C1 segment of cervical spinal cord (tissue), 14 donors: ENCODE measurements around the gene NPPA.

Source experiments
- DNase-seq, 14 donors: peaks; one replicate each; lab custom pipeline; 2025; lab: John Stamatoyannopoulos, UW

NPPA gene

GRCh38 chr1:11874258-11874562 is 26.6 kb upstream of the NPPA start:
- DNase-seq = peak in 1 of 14 donors; percentile 43

GRCh38 chr1:11873395-11874257 is 26.0 kb upstream of the NPPA start:
- DNase-seq = no peak

DNA sequence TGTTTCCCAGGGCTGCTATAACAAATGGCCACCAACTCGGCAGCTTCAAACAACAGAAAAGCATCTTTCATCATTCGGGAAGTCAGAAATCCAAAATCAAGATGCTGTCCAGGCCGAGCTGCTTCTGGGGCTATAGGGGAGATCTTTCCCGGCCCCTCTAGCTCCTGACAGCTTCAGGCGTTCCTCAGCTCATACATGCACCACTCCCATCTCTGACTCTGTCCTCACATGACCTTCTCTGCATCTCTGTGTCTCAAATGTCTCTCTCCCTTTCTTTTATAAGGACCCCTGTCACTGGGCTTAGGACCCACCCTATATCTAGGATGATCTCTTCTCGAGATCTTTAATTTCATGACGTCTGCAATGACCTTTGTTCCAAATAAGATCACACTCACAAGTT is 25.0 kb upstream of the NPPA start:
- DNase-seq = no peak

GRCh38 chr1:11869650-11870207 is 22.1 kb upstream of the NPPA start:
- no peak for DNase-seq

DNA sequence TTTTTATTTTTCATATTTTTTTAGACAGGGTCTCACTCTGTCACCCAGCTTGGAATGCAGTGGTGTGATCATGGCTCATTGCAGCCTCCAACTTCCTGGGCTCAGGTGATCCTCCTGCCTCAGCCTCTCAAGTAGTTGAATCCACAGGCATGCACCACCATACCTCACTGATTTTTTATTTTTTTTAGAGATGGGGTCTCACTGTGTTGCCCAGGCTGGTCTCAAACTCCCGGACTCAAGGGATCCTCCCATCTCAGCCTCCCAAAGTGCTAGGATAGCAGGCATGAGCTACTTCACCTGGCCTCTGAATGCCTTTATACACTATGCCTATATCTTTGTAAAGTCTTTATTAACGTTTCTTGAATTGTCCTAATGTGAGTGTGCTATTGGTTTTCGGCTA is 21.5 kb upstream of the NPPA start:
- no peak for DNase-seq

DNA sequence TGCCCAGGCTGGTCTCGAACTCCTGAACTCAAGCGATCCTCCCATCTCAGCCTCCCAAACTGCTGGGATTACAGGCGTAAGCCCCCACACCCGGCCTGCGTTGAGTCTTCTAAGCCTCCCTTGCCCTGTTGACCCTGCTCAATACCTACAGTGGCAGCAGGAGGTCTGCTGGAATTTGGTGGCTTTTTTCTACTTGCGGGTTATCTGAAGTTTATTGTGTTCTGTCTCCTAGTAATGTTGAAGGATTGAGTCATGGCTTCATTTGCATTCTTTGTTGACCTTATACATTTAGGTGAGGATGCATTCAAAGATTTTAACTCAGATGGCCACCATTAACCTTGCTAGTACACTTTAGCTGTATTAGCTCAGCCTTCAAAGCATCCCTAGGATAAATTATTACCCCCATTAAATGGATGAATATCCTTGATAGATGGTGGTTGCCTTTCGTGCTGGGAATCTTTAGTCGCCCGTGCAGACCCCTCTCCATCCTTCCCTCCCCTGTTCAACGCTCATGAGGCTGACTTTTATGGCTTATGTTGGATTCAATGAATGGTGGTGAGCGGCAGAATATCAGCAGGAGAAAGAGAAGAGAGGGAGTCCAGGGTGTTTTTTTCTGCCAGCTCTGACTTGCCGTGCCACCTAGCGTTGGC is 20.9 kb upstream of the NPPA start:
- DNase-seq = no peak

- DNase-seq = no peak
Observed at GRCh38 chr1:11862890-11863289, 15.3 kb upstream of the NPPA start.

DNA sequence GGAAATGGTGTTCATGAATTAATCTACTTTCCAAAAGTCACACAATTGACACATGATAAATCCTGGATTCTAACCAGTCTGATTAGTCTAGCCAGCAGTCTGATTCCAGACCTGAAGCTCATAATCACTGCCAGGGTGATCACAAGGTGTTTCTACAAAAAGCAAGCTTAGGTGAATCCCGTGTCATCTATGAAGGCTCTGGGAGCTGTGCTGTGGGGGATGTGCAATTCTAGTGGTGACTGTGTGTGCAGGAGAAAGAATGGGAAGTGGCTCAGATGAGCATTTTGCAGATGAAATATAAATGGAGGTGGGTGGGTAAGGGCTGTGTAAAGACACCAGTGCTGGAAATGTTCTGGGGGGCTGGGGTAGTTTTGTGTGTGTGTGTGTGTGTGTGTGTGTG is 13.0 kb upstream of the NPPA start:
- DNase-seq = no peak

DNA sequence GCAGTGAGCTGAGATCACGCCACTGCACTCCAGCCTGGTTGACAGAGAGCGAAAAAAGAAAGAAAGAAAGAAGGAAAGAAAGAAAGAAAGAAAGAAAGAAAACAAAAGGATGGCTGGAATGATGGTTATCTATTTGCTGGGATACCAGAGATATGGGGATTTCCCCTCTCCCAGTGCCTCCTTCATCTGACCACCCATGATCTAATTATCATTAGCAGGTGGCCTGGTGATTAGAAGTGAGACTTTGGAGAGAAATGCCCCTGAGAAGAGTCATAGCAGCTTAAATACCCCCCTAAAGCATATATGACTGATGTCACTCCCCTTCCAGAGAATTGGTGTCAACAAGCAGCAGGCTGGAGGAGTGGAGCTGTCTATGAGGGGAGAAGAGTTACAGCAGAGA is 12.5 kb upstream of the NPPA start:
- DNase-seq = no peak

DNA sequence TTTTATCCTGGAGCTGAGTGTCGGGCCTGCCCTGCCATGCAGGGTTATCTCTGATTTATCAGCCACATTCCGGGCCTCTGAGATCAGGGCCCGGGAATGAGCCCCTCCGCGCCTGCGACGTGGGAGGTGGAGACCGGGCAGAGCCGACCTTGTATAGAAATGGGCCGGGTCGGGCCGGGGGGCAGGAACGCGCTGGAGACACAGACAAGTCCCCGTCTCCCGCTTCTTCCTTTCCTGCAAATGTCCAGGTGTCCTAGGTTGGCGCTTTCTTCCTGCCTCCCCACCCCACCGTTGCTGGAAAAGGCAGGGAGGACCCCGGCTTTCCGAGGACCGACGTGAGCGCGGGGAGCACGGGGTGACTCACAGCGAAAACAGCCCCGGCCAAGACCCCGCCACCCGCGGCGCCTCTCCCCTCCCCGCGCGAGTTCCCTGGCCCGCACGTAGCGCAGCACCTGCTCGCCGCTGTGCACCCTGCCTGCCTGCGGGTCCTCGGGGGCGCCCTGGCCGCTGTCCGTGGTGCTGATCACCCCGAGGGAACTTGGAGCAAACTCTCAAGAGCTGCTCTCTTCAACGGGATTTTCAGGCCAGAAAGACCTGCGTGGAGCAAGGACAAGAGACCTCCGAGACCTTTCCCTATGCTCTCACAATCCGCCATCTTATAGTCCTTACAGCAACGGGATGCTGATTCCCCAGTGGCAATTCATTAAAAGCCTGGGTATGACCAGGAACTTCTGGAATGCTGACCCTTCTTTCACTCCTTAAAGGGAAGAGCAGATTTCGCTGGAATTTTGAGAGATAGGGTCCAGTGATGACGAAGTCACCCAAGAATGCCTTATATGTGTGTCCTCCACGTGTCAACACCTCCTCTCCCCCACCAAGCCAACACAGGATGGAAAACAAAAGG is 11.6 kb upstream of the NPPA start:
- peak in 2 of 14 donors; percentile 2 to 6 for DNase-seq

DNA sequence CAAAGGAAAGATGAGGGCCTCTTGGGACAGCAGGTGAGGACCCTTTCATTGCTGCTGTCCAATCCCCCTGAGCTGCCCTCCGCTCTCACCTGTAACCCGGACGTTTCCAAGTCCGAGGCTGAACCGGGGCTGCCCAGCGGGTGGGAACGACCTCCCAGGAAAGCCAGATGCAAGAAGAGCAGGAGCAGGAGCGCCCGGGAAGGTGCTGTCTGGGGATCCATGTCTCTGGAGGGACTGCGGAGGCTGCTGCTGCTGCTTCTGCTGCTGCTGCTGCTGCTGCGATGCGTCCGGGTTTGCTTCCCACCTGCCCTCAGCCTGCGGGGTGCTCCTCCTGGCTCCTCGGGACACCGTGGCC is 11.0 kb upstream of the NPPA start, which contains the start of gene NPPB:
Gene NPPB (minus strand): TSS at position 333 of the 355 bp plus-strand sequence. CDS start 112 bp downstream, at position 221.
- DNase-seq = no peak

DNA sequence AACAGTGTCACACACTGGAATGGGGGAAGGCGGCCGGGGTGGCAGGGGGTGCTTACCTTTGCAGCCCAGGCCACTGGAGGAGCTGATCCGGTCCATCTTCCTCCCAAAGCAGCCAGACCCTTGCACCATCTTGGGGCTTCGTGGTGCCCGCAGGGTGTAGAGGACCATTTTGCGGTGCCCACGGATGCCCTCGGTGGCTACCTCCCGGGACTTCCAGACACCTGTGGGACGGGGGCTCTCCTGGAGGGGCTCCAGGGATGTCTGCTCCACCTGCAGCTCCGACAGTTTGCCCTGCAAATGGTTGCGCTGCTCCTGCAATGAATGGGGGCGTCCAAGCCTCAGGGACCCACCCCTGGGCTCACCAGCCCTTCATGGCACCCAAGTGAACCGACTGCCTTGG is 10.6 kb upstream of the NPPA start:
- no peak for DNase-seq

DNA sequence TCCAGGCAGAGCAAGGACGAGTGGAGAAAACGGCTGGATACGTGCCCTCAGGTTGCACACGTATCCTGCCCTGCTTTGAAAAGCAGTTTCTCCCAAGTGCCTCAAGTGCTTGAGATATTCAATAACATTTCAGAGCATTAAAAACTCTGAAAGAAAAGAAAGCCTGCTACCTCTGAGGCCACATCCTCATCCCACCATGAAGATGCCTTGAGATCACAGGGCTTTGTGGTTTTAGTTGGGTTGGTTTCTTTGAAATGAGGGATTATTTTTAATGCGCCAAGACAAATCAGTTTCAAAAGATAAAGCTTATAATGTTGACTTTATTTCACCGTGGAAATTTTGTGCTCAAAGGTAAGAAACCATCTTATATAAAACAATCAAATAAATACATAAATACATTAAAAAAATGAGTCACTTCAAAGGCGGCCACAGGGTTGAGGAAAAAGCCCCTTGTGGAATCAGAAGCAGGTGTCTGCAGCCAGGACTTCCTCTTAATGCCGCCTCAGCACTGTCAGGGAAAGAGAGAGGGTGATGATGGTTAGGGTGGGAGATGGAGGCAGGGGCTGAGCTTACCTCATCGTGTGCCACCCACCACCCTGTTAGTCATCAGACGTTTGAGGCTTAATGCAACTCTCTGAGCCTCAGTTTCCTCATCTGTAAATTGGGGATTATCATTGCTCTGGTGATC is 9.7 kb upstream of the NPPA start:
- DNase-seq = no peak

GRCh38 chr1:11856698-11857097 is 9.1 kb upstream of the NPPA start:
- no peak for DNase-seq

DNA sequence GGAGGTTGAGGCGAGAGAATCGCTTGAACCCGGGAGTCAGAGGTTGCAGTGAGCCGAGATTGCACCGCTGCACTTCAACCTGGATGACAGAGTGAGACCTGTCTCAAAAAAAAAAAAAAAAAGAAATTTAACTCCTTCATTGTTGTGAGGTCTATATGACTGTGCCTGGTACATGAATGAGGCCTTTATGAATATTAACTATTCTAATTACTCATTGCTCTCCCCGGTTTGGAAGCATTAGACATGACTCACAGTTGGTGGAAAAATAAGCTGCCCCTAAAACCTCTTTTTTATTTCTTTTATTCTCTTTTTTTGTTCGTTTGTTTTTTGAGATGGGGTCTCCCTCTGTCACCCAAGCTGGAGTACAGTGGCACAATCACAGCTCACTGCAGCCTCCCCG is 7.8 kb upstream of the NPPA start:
- no peak for DNase-seq

- no peak for DNase-seq
Observed at GRCh38 chr1:11854519-11854918, 6.9 kb upstream of the NPPA start.

DNA sequence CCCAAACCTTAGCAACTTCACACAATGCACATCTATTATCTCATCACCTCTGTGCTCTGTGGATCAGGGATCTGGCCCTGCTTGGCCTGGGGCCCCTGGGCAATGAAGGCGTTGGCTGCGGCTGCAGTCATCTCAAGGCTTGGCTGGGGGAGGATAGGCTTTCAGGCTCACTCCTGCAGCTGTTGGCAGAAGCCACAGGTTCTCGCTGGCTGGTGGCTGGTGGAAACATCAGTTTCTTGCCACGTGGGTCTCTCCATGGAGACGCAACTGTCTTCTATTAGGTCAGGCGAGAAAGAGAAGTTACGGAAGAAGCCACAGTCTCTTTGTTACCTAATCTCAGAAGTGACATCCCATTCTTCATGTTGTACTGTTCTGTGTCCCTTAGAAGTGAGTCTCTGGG is 3.6 kb upstream of the NPPA start:
- no peak for DNase-seq

DNA sequence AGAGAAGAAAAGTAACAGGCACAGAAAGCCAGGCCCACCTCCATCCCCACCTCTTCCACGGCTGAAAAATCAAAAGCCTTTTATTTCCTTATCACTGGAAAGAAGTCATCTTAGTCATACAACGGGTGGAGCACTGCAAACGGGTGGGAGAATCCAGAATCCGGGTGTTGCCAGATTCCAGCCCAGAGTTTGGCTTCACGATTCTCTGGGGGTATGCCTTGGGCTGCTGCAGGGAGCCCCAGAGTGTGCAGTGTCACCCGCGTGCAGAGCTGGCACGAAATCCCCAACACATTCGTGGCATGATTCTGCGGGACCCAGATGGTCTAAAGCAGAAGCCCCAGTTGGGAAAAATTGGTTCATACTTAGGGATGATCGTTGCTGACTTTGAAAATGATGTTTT is 2.6 kb upstream of the NPPA start:
- DNase-seq = no peak

GRCh38 chr1:11848373-11848700 is 754 bp upstream of the NPPA start:
- no peak for DNase-seq

- DNase-seq = no peak
Observed at GRCh38 chr1:11845641-11846335, 1.8 kb downstream of the NPPA start.
